GM13977 (cell line): ENCODE data around the gene AFF4.
"Not testable (repeated sequence)": the region's sequence is repeated elsewhere in the genome, so short reads cannot be mapped to it uniquely, and the experiment has no call there.

Experiments
- DNase-seq: peaks from one replicate; pipeline ENCODE4 v3.0.0; 2012; ENCODE audit warnings: low spot score
- in situ Hi-C: fragments of 300-500 bp; cut with MboI; formaldehyde crosslinking; loops from one replicate; pipeline ENCODE4 v1.12.0; 2022; ENCODE audit warnings: low sequenced_read_pairs, low pct_unique_long_range_greater_than_20kb, mixed read lengths, inconsistent platforms; ENCODE audit not compliant: unreplicated experiment
- TF ChIP-seq, protein P1 (sequence below): IDR thresholded peaks from 2 replicates; pipeline ENCODE4 v1.5.1; 2012; ENCODE audit warnings: mild to moderate bottlenecking, control low read depth; ENCODE audit not compliant: insufficient read depth; ENCODE audit errors: extremely low read depth, missing control alignments

The AFF4 gene

DNA sequence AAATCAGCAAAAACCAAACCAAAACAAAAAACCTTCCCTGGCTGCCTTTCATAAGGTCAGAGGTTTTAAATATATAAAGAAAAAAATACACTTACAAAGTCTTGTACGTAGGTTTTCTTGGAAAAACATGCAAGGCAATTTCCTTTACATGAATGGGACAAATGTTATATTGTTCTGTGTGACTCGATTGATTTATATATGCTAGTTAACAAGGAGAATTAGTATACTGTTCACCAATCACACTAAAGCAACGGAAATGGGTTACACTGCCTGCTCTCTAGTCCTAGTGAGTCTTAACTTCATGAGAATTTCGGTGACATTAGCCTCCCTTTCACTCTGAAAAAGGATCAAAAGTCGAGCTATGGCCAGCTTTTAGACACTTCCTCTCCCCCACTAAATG, 102.7 kb downstream of the AFF4 start:
- DNase-seq: no peak
- TF ChIP-seq, protein P1, sequence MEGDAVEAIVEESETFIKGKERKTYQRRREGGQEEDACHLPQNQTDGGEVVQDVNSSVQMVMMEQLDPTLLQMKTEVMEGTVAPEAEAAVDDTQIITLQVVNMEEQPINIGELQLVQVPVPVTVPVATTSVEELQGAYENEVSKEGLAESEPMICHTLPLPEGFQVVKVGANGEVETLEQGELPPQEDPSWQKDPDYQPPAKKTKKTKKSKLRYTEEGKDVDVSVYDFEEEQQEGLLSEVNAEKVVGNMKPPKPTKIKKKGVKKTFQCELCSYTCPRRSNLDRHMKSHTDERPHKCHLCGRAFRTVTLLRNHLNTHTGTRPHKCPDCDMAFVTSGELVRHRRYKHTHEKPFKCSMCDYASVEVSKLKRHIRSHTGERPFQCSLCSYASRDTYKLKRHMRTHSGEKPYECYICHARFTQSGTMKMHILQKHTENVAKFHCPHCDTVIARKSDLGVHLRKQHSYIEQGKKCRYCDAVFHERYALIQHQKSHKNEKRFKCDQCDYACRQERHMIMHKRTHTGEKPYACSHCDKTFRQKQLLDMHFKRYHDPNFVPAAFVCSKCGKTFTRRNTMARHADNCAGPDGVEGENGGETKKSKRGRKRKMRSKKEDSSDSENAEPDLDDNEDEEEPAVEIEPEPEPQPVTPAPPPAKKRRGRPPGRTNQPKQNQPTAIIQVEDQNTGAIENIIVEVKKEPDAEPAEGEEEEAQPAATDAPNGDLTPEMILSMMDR: no peak
- in situ Hi-C loops: no loop called here

DNA sequence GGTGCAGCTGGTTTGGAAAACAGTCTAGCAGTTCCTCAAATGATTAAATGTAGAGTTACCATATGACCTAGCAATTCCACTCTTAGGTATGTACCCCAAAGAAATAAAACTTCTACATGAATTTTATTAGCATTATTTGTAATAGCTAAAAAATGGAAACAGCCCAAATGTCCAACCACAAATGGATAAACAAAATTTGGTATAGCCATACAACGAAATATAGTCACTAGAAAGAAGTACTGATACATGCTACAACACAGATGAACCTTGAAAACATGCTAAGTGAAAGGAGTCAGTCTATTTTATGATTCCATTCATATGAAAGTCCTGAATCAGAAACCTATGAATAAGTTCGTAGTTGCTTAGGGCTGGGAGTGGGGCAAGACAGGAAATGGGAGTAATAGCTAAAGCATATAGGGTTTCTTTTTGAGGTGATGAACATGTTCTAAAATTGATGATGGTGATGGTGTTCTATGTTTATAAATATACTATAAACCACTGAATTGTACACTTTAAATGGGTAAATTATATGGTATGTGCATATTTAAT, 103.5 kb downstream of the AFF4 start:
- TF ChIP-seq, protein P1: no peak
- in situ Hi-C loops: no loop called here
- no peak for DNase-seq

- TF ChIP-seq, protein P1: no peak
- in situ Hi-C loops: no loop called here
Observed at GRCh38 chr5:132856011-132856410, 107.4 kb downstream of the AFF4 start.

GRCh38 chr5:132854992-132855391, 108.4 kb downstream of the AFF4 start:
- in situ Hi-C loops, DNase-seq: not testable (repeated sequence)

More at GRCh38 chr5:132856011-132856410, 107.4 kb downstream of the AFF4 start:
- DNase-seq: no peak

DNA sequence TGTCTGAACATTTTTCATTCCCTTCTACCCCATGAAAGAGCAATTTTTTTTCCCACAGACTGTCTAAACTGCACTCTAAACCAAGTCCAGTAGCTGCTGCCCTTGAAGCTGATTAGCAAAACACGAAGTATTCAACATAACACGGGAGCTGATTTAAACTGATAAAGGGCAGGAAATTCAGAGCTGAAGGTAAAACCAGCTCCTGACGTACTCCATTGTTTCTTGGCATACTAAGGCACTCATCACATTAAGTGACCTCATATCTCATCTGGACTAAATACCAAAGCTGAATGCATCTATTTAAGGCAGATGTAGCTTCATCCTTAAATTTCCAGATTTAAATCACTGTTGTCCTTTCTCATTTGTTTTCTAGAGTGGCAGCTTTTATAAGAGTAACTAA, 109.1 kb downstream of the AFF4 start:
- TF ChIP-seq, protein P1: no peak
- DNase-seq: no peak
- in situ Hi-C loops: no loop called here

- in situ Hi-C loops: no loop called here
- DNase-seq: no peak
- TF ChIP-seq, protein P1: no peak
Observed at GRCh38 chr5:132853790-132854189, 109.6 kb downstream of the AFF4 start.

GRCh38 chr5:132853323-132853722, 110.1 kb downstream of the AFF4 start:
- in situ Hi-C loops: no loop called here
- TF ChIP-seq, protein P1: no peak
- no peak for DNase-seq
